Measurements from ENCODE around the gene UST. TPM values are rescaled to one million over a fixed set of nuclear protein-coding genes. Genes with fewer than 3 reads are reported as not detected.

Gene UST
- total RNA-seq, 1 donor from 2014 or later, result under 0.01 TPM

DNA sequence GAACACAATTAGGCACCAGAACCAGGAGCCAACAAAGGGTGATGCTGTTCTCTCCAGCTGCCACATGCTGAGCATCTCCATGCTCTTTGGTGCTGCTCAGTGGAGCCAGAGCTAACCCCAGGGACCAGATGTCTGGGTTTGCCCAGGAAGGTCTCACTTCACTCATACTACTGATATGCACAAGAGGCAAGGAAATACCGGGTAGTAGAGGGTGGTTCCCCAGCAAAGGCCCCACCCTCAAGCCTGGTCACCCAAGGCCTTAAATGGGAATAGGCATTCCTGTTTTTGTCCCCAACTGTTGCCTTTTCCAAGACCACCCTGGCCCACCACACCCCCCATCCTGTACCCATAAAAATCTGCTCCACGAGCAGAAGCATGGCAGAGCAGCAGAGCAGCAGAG lies 366.1 kb downstream of the UST start:
- no peak for DNase-seq (ENCODE audit: low read depth in 2 of 2)

GRCh38 chr6:149114167-149114566 lies 367.3 kb downstream of the UST start:
- no peak for DNase-seq (ENCODE audit: low read depth in 2 of 2)

DNA sequence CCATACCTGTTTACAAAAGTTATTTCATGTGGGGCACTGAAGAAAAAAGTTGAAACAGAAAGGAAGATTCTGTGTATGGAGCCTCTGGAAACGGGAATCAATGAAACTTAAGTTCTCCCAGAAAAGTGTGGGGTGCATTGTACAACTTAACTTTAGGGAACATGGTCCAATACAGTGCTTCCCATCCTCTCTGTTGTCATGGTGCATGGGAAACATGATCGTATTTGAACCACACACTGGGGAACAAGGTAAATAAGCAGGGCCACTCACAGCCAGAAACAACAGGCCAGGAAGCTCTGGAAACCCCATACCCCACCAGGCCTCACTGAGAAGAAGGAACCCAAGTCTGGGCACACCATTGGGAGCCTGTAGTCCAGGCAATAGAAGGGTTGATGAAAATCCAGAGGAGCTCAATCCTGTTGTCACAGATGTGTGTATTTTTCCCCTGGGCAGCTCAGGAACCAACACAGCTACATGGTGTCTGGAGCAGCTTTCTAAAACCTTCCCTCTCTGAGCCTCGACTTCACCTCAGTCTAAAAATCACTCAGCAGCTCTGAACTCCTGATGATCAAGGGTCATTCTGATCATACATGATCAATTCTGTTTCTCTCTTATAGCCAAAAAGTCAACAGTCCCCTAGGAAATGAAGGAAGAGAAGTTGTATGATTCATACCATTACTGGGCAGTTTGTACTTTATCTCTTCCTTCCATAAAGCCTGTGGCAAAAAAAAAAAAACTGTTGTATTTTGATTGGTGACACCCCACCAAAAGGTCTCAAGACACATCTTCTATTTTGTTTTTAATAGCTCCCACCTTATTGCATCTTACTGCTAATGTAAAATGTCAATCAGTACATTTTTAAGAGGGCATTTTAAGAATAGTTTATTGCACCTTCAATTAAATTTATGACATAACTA lies 372.2 kb downstream of the UST start:
- DNase-seq (ENCODE audit: low read depth in 2 of 2), result no peak

DNA sequence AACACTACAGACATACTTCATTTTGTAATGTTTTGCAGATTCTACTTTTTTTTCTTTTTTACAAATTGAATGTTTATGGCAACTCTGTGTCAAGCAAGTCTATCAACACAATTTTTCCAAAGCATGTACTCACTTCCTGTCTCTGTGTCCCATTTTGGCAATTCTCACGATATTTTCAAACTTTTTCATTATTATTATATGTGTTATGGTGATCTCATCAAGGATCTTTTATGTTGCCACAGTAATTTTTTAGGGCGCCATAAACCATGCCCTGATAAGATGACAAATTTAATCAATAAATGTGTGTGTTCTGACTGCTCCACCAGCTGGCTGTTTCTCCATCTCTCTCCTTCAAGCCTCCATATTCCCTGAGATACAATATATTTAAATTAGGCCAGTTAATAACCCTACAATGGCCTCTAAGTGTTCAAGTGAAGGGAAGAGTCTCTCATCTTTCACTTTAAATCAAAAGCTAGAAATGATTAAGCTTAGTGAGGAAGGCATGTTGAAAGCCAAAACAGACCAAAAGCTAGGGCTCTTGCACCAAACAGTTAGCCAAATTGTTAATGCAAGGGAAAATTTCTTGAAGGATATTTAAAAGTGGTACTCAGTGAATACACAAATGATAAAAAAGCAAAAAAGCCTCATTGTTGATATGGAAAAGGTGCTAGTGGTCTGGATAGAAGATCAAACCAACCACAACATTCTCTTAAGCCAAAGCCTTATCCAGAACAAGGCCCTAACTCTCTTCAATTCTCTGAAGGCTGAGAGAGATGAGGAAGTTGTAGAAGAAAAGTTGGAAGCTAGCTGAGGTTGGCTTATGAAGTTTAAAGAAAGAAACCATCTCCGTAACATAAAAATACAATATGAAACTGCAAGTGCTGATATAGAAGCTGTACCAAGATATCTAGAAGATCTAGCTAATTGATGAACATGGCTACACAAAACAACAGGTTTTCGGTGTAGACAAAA lies 376.3 kb downstream of the UST start:
- no peak for DNase-seq (ENCODE audit: low read depth in 2 of 2)

- no peak for DNase-seq (ENCODE audit: low read depth in 2 of 2)
These were observed 378.5 kb downstream of the UST start for GRCh38 chr6:149125309-149125708.
